Nephron progenitor cell (in vitro differentiated cells): ENCODE measurements around the gene STAT3.
"Not testable (repeated sequence)": the region's sequence is repeated elsewhere in the genome, so short reads cannot be mapped to it uniquely, and the experiment has no call there.

Source experiments
- DNase-seq: peaks from one replicate; pipeline ENCODE4 v3.0.0; 2021
- H3K27ac Mint-ChIP-seq: 2 replicates; pipeline ENCODE4 v1.8.0; 2021; ENCODE audit warnings: mild to moderate bottlenecking, moderate library complexity, mixed read lengths
- H3K27me3 Mint-ChIP-seq: 2 replicates; pipeline ENCODE4 v1.8.0; 2021; ENCODE audit warnings: mild to moderate bottlenecking, low read depth, mixed read lengths; ENCODE audit not compliant: poor library complexity
- H3K36me3 Mint-ChIP-seq: 2 replicates; pipeline ENCODE4 v1.8.0; 2021; ENCODE audit warnings: low read depth, mixed read lengths
- H3K4me1 Mint-ChIP-seq: 2 replicates; pipeline ENCODE4 v1.8.0; 2021; ENCODE audit warnings: mixed read lengths
- H3K4me3 Mint-ChIP-seq: 2 replicates; pipeline ENCODE4 v1.8.0; 2021; ENCODE audit warnings: mild to moderate bottlenecking, moderate library complexity, mixed read lengths
- H3K9me3 Mint-ChIP-seq: 2 replicates; pipeline ENCODE4 v1.8.0; 2021; ENCODE audit warnings: mild to moderate bottlenecking, moderate library complexity, mixed read lengths
- TF ChIP-seq, protein P1 (sequence below): fragments of 200-600 bp; sonication (generic); IDR thresholded peaks from 2 replicates; pipeline ENCODE4 v1.5.0; 2021; ENCODE audit warnings: antibody characterized with exemption

STAT3 gene

DNA sequence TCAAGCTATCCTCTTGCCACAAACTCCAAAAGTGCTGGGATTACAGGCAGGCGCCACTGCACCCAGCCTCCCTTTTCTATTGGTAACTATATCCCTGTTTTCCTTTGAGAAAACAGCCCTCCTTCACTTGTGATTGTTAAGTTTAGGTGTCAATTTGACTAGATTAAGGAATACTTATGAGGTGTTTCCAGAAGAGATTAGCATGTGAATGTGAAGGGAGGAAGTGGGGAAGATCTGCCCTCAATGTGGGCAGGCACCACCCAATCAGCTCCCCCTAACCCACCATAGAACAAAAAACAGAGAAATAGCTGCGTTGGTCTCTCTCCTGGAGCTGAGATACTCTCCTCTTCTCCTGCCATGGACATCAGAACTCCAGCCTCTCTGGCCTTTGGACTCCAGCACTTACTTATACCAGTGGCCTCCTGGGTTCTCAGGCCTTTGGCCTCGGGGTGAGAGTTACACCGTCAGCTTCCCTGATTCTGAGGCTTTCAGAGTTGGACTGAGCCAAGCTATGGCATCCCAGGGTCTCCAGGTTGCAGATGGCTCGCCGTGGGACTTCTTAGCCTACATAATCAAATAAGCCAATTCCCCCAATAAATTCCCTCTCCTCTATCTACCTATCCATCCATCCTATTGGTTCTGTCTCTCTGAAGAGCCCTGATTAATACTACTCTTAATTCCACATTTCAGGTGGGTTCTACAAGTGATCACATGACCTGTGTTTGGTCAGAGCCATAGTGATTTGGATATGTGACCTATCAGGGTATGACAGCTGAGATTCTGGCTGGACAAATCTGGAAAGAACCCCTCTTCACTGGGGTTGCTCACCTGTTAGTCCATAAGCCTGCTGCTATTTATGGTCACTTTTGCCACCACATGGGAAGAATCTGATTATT, 12.0 kb upstream of the STAT3 start:
- peaks cover 16% of the 10 kb centered on the region for H3K4me1 Mint-ChIP-seq
- no peak for DNase-seq
- no peak overlapping the region for H3K4me3 Mint-ChIP-seq
- TF ChIP-seq, protein P1, sequence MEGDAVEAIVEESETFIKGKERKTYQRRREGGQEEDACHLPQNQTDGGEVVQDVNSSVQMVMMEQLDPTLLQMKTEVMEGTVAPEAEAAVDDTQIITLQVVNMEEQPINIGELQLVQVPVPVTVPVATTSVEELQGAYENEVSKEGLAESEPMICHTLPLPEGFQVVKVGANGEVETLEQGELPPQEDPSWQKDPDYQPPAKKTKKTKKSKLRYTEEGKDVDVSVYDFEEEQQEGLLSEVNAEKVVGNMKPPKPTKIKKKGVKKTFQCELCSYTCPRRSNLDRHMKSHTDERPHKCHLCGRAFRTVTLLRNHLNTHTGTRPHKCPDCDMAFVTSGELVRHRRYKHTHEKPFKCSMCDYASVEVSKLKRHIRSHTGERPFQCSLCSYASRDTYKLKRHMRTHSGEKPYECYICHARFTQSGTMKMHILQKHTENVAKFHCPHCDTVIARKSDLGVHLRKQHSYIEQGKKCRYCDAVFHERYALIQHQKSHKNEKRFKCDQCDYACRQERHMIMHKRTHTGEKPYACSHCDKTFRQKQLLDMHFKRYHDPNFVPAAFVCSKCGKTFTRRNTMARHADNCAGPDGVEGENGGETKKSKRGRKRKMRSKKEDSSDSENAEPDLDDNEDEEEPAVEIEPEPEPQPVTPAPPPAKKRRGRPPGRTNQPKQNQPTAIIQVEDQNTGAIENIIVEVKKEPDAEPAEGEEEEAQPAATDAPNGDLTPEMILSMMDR = no peak
- H3K27ac Mint-ChIP-seq = no peak overlapping the region
- H3K36me3 Mint-ChIP-seq = no peaks in the 10 kb centered on the region
- H3K9me3 Mint-ChIP-seq = no peaks in the 10 kb centered on the region
- peaks cover 18% of the 10 kb centered on the region for H3K27me3 Mint-ChIP-seq

DNA sequence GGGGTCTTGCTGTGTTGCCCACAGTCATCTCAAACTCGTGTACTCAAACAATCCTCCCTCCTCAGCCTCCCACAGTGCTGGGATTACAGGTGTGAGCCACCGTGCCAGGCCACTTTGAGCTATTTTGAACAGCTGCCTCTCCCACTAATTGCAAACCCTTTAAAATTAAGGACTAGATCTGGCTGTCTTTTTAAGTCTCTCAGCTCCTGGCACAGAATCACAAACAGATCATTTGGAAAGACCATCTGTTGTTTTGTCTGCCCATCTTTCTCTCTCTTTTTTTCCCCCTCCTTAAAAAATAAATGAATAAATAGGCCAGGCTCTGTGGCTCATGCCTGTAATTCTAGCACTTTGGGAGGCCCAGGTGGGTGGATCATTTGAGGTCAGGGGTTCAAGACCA, 10.9 kb upstream of the STAT3 start:
- Mint-ChIP-seq H3K36me3 (no peaks in the 10 kb centered on the region), H3K27me3 (peaks cover 23% of the 10 kb centered on the region), H3K9me3 (peaks cover 5% of the 10 kb centered on the region), H3K4me1 (peaks cover 16% of the 10 kb centered on the region), H3K4me3 (no peak overlapping the region), H3K27ac (no peak overlapping the region)
- no peak for DNase-seq
- TF ChIP-seq, protein P1 = no peak

DNA sequence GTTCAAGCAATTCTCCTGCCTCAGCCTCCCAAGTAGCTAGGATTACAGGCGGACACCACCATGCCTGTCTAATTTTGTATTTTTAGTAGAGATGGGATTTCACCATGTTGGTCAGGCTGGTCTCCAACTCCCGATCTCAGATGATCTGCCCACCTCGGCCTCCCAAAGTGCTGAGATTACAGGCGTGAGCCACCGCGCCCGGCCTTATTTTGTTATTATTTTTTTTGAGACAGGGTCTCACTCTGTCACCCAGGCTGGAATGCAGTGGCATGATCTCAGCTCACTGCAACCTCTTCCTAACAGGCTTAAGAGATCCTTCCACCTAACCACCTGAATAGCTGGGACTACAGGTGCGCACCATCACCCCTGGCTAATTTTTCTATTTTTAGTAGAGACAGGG, 7.4 kb upstream of the STAT3 start:
- not testable (repeated sequence) for H3K9me3 Mint-ChIP-seq, H3K4me1 Mint-ChIP-seq, H3K36me3 Mint-ChIP-seq, DNase-seq, H3K4me3 Mint-ChIP-seq, H3K27ac Mint-ChIP-seq
- H3K27me3 Mint-ChIP-seq = peaks cover 18% of the 10 kb centered on the region

DNA sequence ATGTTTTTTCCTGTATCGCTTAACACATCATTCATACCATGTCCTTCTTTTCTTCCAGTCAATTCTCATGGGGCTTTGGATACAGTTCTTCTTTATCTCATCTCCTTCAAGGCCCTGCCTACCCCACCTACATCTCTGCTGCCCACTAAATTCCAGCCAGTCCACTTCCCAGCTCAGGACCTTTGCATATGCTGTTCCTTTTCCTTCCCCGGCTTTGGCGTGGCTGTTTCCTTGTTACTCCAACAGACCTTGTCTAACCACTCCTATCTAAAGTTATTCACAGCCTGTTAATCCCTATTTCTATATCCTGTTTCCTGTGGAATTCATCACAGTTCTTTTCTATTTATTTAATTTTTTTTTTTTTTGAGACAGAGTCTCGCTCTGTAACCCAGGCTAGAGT, 6.6 kb upstream of the STAT3 start:
- peaks cover 8% of the 10 kb centered on the region for H3K4me1 Mint-ChIP-seq
- H3K36me3 Mint-ChIP-seq = no peaks in the 10 kb centered on the region
- TF ChIP-seq, protein P1 = no peak
- H3K4me3 Mint-ChIP-seq = no peak overlapping the region
- no peak overlapping the region for H3K27ac Mint-ChIP-seq
- H3K9me3 Mint-ChIP-seq = peaks cover 5% of the 10 kb centered on the region
- peaks cover 18% of the 10 kb centered on the region for H3K27me3 Mint-ChIP-seq
- no peak for DNase-seq

DNA sequence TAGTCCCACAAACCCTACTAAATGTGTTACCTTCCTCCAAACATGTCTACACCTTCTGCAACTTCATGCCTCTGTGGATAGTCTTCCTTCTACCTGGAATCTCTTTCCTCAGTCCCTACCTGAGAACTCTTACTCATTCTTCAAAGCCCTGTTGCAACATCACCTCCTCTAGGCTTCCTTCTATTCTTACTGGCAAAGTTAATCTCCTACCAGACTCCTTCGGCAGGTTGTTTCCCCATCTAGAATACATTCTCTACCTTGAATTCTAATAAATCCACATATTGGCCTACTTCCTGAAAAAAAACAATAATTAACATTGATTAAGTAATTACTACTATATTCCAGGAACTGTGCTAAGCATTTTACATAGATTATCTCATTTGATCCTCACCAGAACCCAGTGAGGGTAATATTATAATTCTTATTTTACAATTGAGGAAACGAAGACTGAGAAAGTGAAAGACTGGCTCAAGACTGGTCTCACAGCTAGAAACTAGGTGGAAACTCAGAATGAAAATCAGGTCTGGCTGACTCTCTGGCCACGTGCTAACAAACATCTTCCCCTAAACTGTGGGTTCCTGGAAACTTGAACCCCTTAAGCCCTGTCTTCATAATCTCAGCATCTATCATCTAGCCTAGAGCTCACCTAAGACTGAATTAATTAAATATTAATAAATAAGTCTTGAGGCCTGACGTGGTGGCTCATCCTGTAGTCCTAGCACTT, 4.6 kb upstream of the STAT3 start:
- TF ChIP-seq, protein P1 = no peak
- Mint-ChIP-seq H3K27me3 (peaks cover 18% of the 10 kb centered on the region), H3K27ac (no peak overlapping the region), H3K4me1 (peaks cover 20% of the 10 kb centered on the region), H3K4me3 (no peak overlapping the region), H3K36me3 (no peaks in the 10 kb centered on the region), H3K9me3 (peaks cover 5% of the 10 kb centered on the region)
- DNase-seq = no peak

DNA sequence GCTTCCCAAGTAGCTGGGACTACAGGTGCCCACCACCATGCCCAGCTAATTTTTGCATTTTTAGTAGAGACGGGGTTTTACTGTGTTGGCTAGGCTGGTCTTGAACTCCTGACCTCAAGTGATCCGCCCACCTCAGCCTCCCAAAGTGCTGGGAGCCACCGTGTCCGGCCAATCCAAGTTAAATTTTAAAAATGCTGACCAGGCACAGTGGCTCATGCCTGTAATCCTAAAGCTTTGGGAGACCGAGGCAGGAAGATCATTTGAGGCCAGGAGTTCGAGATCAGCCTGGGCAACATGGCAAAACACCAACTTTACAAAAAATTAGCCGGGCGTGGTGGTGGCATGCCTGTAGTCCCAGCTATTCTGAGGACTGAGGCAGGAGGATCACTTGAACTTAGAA, 3.2 kb upstream of the STAT3 start:
- peaks cover 13% of the 10 kb centered on the region for H3K27me3 Mint-ChIP-seq
- H3K4me1 Mint-ChIP-seq = peaks cover 30% of the 10 kb centered on the region
- H3K4me3 Mint-ChIP-seq, H3K36me3 Mint-ChIP-seq, H3K9me3 Mint-ChIP-seq, DNase-seq, H3K27ac Mint-ChIP-seq: not testable (repeated sequence)
